ENCODE results near the gene KRT76.

KRT76 gene

GRCh38 chr12:52790427-52791270, 13.5 kb upstream of the KRT76 start:
- Histone ChIP-seq H4K20me1 (ENCODE audit: low read depth, low read length) (no peaks in the 10 kb centered on the region), H3K79me2 (ENCODE audit: insufficient read depth, low read length) (no peaks in the 10 kb centered on the region), H3K9me3 (ENCODE audit: insufficient read depth, low read length) (no peaks in the 10 kb centered on the region), H3K36me3 (ENCODE audit: low read length) (no peaks in the 10 kb centered on the region), H3K27me3 (ENCODE audit: low read length) (no peaks in the 10 kb centered on the region), H3K4me2 (ENCODE audit: low read depth, low read length, poor library complexity, severe bottlenecking) (no peak overlapping the region), H2AFZ (ENCODE audit: low read depth, low read length, severe bottlenecking) (no peak overlapping the region), H3K4me3 (ENCODE audit: insufficient read depth, low read length, poor library complexity, severe bottlenecking) (no peak overlapping the region), H3K27ac (ENCODE audit: low read depth, low read length) (no peak overlapping the region), H3F3A (ENCODE audit: insufficient read depth) (no peaks in the 10 kb centered on the region), H3K9ac (ENCODE audit: low read length) (no peak overlapping the region), H3K9me2 (replicated peaks; ENCODE audit: insufficient read depth, low read length) (no peaks in the 10 kb centered on the region)
- no peak for TF ChIP-seq EZH2phosphoT487 (conservative IDR thresholded peaks at IDR 0.05; ENCODE audit: low read length)
- TF ChIP-seq CTCF (IDR thresholded peaks at IDR 0.05; ENCODE audit: insufficient read depth, low read length, poor library complexity, severe bottlenecking), result no peak

- no peaks in the 10 kb centered on the region for H3K79me2 ChIP-seq (ENCODE audit: insufficient read depth, low read length)
- H3K4me2 ChIP-seq (ENCODE audit: low read depth, low read length, poor library complexity, severe bottlenecking), result no peak overlapping the region
- H3K9ac ChIP-seq (ENCODE audit: low read length), result no peak overlapping the region
- no peaks in the 10 kb centered on the region for H3K9me3 ChIP-seq (ENCODE audit: insufficient read depth, low read length)
- H3F3A ChIP-seq (ENCODE audit: insufficient read depth), result no peaks in the 10 kb centered on the region
- no peaks in the 10 kb centered on the region for H3K27me3 ChIP-seq (ENCODE audit: low read length)
- no peaks in the 10 kb centered on the region for H3K36me3 ChIP-seq (ENCODE audit: low read length)
- no peak overlapping the region for H3K27ac ChIP-seq (ENCODE audit: low read depth, low read length)
- H3K4me3 ChIP-seq (ENCODE audit: insufficient read depth, low read length, poor library complexity, severe bottlenecking), result no peak overlapping the region
- TF ChIP-seq CTCF (IDR thresholded peaks at IDR 0.05; ENCODE audit: insufficient read depth, low read length, poor library complexity, severe bottlenecking) (no peak), EZH2phosphoT487 (conservative IDR thresholded peaks at IDR 0.05; ENCODE audit: low read length) (no peak)
- no peak overlapping the region for H2AFZ ChIP-seq (ENCODE audit: low read depth, low read length, severe bottlenecking)
- no peaks in the 10 kb centered on the region for H3K9me2 ChIP-seq (replicated peaks; ENCODE audit: insufficient read depth, low read length)
- no peaks in the 10 kb centered on the region for H4K20me1 ChIP-seq (ENCODE audit: low read depth, low read length)
These were observed 12.7 kb upstream of the KRT76 start for GRCh38 chr12:52789637-52790426.

GRCh38 chr12:52788876-52789636, 11.9 kb upstream of the KRT76 start:
- H3K4me3 ChIP-seq (ENCODE audit: insufficient read depth, low read length, poor library complexity, severe bottlenecking), result no peak overlapping the region
- no peak overlapping the region for H3K27ac ChIP-seq (ENCODE audit: low read depth, low read length)
- no peaks in the 10 kb centered on the region for H3K9me3 ChIP-seq (ENCODE audit: insufficient read depth, low read length)
- no peak overlapping the region for H3K4me2 ChIP-seq (ENCODE audit: low read depth, low read length, poor library complexity, severe bottlenecking)
- no peaks in the 10 kb centered on the region for H3K79me2 ChIP-seq (ENCODE audit: insufficient read depth, low read length)
- H2AFZ ChIP-seq (ENCODE audit: low read depth, low read length, severe bottlenecking), result no peak overlapping the region
- H3K9me2 ChIP-seq (replicated peaks; ENCODE audit: insufficient read depth, low read length), result no peaks in the 10 kb centered on the region
- H4K20me1 ChIP-seq (ENCODE audit: low read depth, low read length), result no peaks in the 10 kb centered on the region
- H3K9ac ChIP-seq (ENCODE audit: low read length), result no peak overlapping the region
- H3F3A ChIP-seq (ENCODE audit: insufficient read depth), result no peaks in the 10 kb centered on the region
- no peaks in the 10 kb centered on the region for H3K27me3 ChIP-seq (ENCODE audit: low read length)
- TF ChIP-seq EZH2phosphoT487 (conservative IDR thresholded peaks at IDR 0.05; ENCODE audit: low read length) (no peak), CTCF (IDR thresholded peaks at IDR 0.05; ENCODE audit: insufficient read depth, low read length, poor library complexity, severe bottlenecking) (no peak)
- H3K36me3 ChIP-seq (ENCODE audit: low read length), result no peaks in the 10 kb centered on the region
